ELR (cell line): ENCODE measurements around the gene ZNF33B.
A peak's percentile ranks its signal among the peaks of the same experiment; 100 is the strongest.
"Not testable (repeated sequence)": the region's sequence is repeated elsewhere in the genome, so short reads cannot be mapped to it uniquely, and the experiment has no call there.

Experiments
- DNase-seq: peaks from one replicate; pipeline ENCODE4 v3.0.0-alpha.2; 2015; ENCODE audit warnings: low read depth

ZNF33B gene

GRCh38 chr10:42638055-42638820 is at the start of gene ZNF33B:
Gene ZNF33B, minus strand, starts transcription at chr10:42638570. Its CDS starts 1,642 bp downstream, at chr10:42636928.
- DNase-seq: peak; percentile 94

GRCh38 chr10:42684517-42684916 is 46.1 kb upstream of the ZNF33B start:
- no peak for DNase-seq

- DNase-seq: no peak
Observed at GRCh38 chr10:42680267-42680666, 41.9 kb upstream of the ZNF33B start.

- DNase-seq: not testable (repeated sequence)
Observed at GRCh38 chr10:42665181-42665979, 27.0 kb upstream of the ZNF33B start.

GRCh38 chr10:42654419-42654818 is 16.0 kb upstream of the ZNF33B start:
- no peak for DNase-seq

GRCh38 chr10:42652858-42653257 is 14.5 kb upstream of the ZNF33B start:
- no peak for DNase-seq

GRCh38 chr10:42650374-42650773 is 12.0 kb upstream of the ZNF33B start:
- no peak for DNase-seq

- DNase-seq: no peak
Observed at GRCh38 chr10:42648512-42648911, 10.1 kb upstream of the ZNF33B start.

GRCh38 chr10:42646687-42647640 is 8.6 kb upstream of the ZNF33B start:
- DNase-seq: no peak

GRCh38 chr10:42646214-42646613 is 7.8 kb upstream of the ZNF33B start:
- no peak for DNase-seq

- DNase-seq: no peak
Observed at GRCh38 chr10:42645516-42645915, 7.1 kb upstream of the ZNF33B start.

GRCh38 chr10:42645103-42645502 is 6.7 kb upstream of the ZNF33B start:
- DNase-seq: no peak

- DNase-seq: no peak
Observed at GRCh38 chr10:42640610-42641229, 2.4 kb upstream of the ZNF33B start.

- DNase-seq: no peak
Observed at GRCh38 chr10:42638821-42639270, 476 bp upstream of the ZNF33B start.

GRCh38 chr10:42637648-42638054 is 719 bp downstream of the ZNF33B start:
- no peak for DNase-seq

- no peak for DNase-seq
Observed at GRCh38 chr10:42637142-42637541, 1.2 kb downstream of the ZNF33B start.

- no peak for DNase-seq
Observed at GRCh38 chr10:42635098-42635497, 3.3 kb downstream of the ZNF33B start.

GRCh38 chr10:42632564-42632963 is 5.8 kb downstream of the ZNF33B start:
- DNase-seq: no peak

GRCh38 chr10:42630537-42631134 is 7.7 kb downstream of the ZNF33B start:
- DNase-seq: no peak

- DNase-seq: no peak
Observed at GRCh38 chr10:42623929-42624328, 14.4 kb downstream of the ZNF33B start.

GRCh38 chr10:42618424-42618823 is 19.9 kb downstream of the ZNF33B start:
- no peak for DNase-seq
